Thyroid gland (tissue), 4 donors: ENCODE measurements around the gene ELFN1. TPM values are rescaled to one million over a fixed set of nuclear protein-coding genes. Genes with fewer than 3 reads are reported as not detected.

ENCODE experiments used
- DNase-seq, 2 donors: peaks; one replicate each; pipeline ENCODE4 v3.0.0-alpha.2; 2019
- H3K27ac ChIP-seq, 3 donors: fragments of 200-600 bp; sonication (generic); 1 replicate in 2 of 3; 2 replicates in 1 of 3; pipeline ENCODE4 v1.5.1; 2016 to 2019; ENCODE audit warnings: mild to moderate bottlenecking in 1 of 3, moderate library complexity in 1 of 3
- H3K27me3 ChIP-seq: fragments of 200-600 bp; sonication (generic); one replicate; pipeline ENCODE4 v1.5.1; 2019
- H3K36me3 ChIP-seq, 2 donors: fragments of 200-600 bp; sonication (generic); one replicate each; pipeline ENCODE4 v1.5.1; 2016 to 2019
- H3K4me1 ChIP-seq, 2 donors: fragments of 200-600 bp; sonication (generic); one replicate each; pipeline ENCODE4 v1.5.1; 2017 to 2019
- H3K4me3 ChIP-seq, 3 donors: fragments of 200-600 bp; sonication (generic); replicated peaks in 1 of 3; 1 replicate in 2 of 3; 2 replicates in 1 of 3; pipeline ENCODE4 v1.5.1; 2016; ENCODE audit warnings: mild to moderate bottlenecking in 1 of 3
- H3K9me3 ChIP-seq: fragments of 200-600 bp; sonication (generic); one replicate; pipeline ENCODE4 v1.5.1; 2017
- CTCF ChIP-seq, 6 experiments: fragments of 200-600 bp in 3 of 6; fragments of 450-650 bp in 3 of 6; sonication (generic) in 3 of 6; IDR thresholded peaks; one replicate each; pipeline ENCODE4 v1.5.1; 2016 to 2019; ENCODE audit warnings: antibody characterized with exemption in 6 of 6, mild to moderate bottlenecking in 2 of 6, inconsistent platforms in 1 of 6, moderate library complexity in 1 of 6
- POLR2A ChIP-seq, 2 donors: fragments of 450-650 bp; IDR thresholded peaks; one replicate each; pipeline ENCODE4 v1.6.1; 2017; ENCODE audit warnings: antibody characterized with exemption in 2 of 2, mild to moderate bottlenecking in 2 of 2, moderate library complexity in 1 of 2
- WGBS, 2 donors: methylation state at CpG; one replicate each; pipeline ENCODE4 v1.1.5; 2017; 5-methylcytosine and 5-hydroxymethylcytosine counted together
- intact Hi-C: fragments of 100-400 bp; cut with DNase I; formaldehyde crosslinking; loops from one replicate; pipeline ENCODE4 v1.15.1; 2023
- total RNA-seq, 4 donors: library from RNA; depleted of rRNA; stranded (reverse); fragments of >200 nt; gene quantifications; one replicate each; pipeline ENCODE4 v1.2.3, GENCODE V29; 2016

ELFN1 gene
- total RNA-seq, 4 donors from 2014 or later, result 0.11 to 0.96 (median 0.54) TPM

GRCh38 chr7:1745018-1745532 is 75.0 kb downstream of the ELFN1 start:
- 96 to 97% methylated on average over 35 to 46 of the region's 46 CpGs for whole genome bisulfite sequencing, 2 donors
- Histone ChIP-seq H3K36me3 (no peaks in the 10 kb centered on the region), H3K4me3 (no peak overlapping the region), H3K27me3 (no peaks in the 10 kb centered on the region), H3K9me3 (no peaks in the 10 kb centered on the region), H3K4me1 (peaks cover 0 to 11% of the 10 kb centered on the region in 2 donors), H3K27ac (no peak overlapping the region)
- intact Hi-C loops, result no loop called here
- TF ChIP-seq CTCF (IDR thresholded peaks at IDR 0.05) (no peak), POLR2A (IDR thresholded peaks at IDR 0.05) (no peak)
- DNase-seq, result no peak

GRCh38 chr7:1745576-1746490 is 75.8 kb downstream of the ELFN1 start:
- TF ChIP-seq POLR2A (IDR thresholded peaks at IDR 0.05) (no peak), CTCF (IDR thresholded peaks at IDR 0.05) (no peak)
- Histone ChIP-seq H3K27me3 (no peaks in the 10 kb centered on the region), H3K9me3 (no peaks in the 10 kb centered on the region), H3K36me3 (no peaks in the 10 kb centered on the region), H3K27ac (no peak overlapping the region), H3K4me1 (peaks cover 0 to 12% of the 10 kb centered on the region in 2 donors), H3K4me3 (no peak overlapping the region)
- intact Hi-C loops, result no loop called here
- no peak for DNase-seq
- 96% methylated on average over 27 to 40 of the region's 72 CpGs for WGBS, 2 donors

GRCh38 chr7:1746491-1746975 is 76.5 kb downstream of the ELFN1 start:
- 92% methylated on average over 48 of the region's 60 CpGs; no CpG with 5 or more reads in 1 of the 2 donors for WGBS, 2 donors
- H3K27me3 ChIP-seq, result no peaks in the 10 kb centered on the region
- no peaks in the 10 kb centered on the region for H3K36me3 ChIP-seq

GRCh38 chr7:1747004-1747801 is 77.1 kb downstream of the ELFN1 start:
- Histone ChIP-seq H3K27me3 (no peaks in the 10 kb centered on the region), H3K27ac (no peak overlapping the region), H3K9me3 (no peaks in the 10 kb centered on the region)

More at GRCh38 chr7:1746491-1746975, 76.5 kb downstream of the ELFN1 start:
- no peaks in the 10 kb centered on the region for H3K9me3 ChIP-seq
- intact Hi-C loops, result no loop called here
- no peak overlapping the region for H3K4me3 ChIP-seq
- DNase-seq, result no peak
- TF ChIP-seq CTCF (IDR thresholded peaks at IDR 0.05) (no peak), POLR2A (IDR thresholded peaks at IDR 0.05) (no peak)
- no peak overlapping the region for H3K27ac ChIP-seq
- peaks cover 0 to 12% of the 10 kb centered on the region in 2 donors for H3K4me1 ChIP-seq

More at GRCh38 chr7:1747004-1747801, 77.1 kb downstream of the ELFN1 start:
- Histone ChIP-seq H3K4me1 (peaks cover 0 to 12% of the 10 kb centered on the region in 2 donors), H3K4me3 (no peak overlapping the region), H3K36me3 (no peaks in the 10 kb centered on the region)
- DNase-seq, result no peak
- intact Hi-C loops, result no loop called here
- TF ChIP-seq POLR2A (IDR thresholded peaks at IDR 0.05) (no peak), CTCF (IDR thresholded peaks at IDR 0.05) (no peak)
- WGBS, 2 donors, result 84 to 85% methylated on average over 37 to 38 of the region's 38 CpGs
